Esophagus squamous epithelium (tissue), 5 donors: ENCODE results near the gene GPC3. TPM values are rescaled to one million over a fixed set of nuclear protein-coding genes. Genes with fewer than 3 reads are reported as not detected.

Source experiments
- DNase-seq: peaks from one replicate; lab custom pipeline; 2025; lab: John Stamatoyannopoulos, UW
- H3K27ac ChIP-seq, 4 donors: fragments of 200-600 bp; sonication (generic); one replicate each; pipeline ENCODE4 v1.5.1; 2016 to 2019; ENCODE audit warnings: mild to moderate bottlenecking in 1 of 4
- H3K27me3 ChIP-seq, 4 donors: fragments of 200-600 bp; sonication (generic); 1 replicate in 3 of 4; 2 replicates in 1 of 4; pipeline versions ENCODE4 v1.5.1 to v1.6.0; 2017 to 2021; ENCODE audit warnings: antibody characterized with exemption in 1 of 4
- H3K36me3 ChIP-seq, 3 donors: fragments of 200-600 bp; sonication (generic); one replicate each; pipeline ENCODE4 v1.5.1; 2016 to 2019
- H3K4me1 ChIP-seq, 3 donors: fragments of 200-600 bp; sonication (generic); one replicate each; pipeline ENCODE4 v1.5.1; 2017 to 2019
- H3K4me3 ChIP-seq, 4 donors: fragments of 200-600 bp; sonication (generic); 1 replicate in 3 of 4; 2 replicates in 1 of 4; pipeline ENCODE4 v1.5.1; 2016 to 2019; ENCODE audit warnings: mild to moderate bottlenecking in 2 of 4, moderate library complexity in 1 of 4
- H3K9me3 ChIP-seq, 3 donors: fragments of 200-600 bp; sonication (generic); one replicate each; pipeline ENCODE4 v1.5.1; 2016 to 2019
- CTCF ChIP-seq, 6 experiments: fragments of 450-650 bp in 4 of 6; fragments of 200-600 bp in 2 of 6; sonication (generic) in 2 of 6; IDR thresholded peaks; one replicate each; pipeline ENCODE4 v1.5.1; 2016 to 2019; ENCODE audit warnings: antibody characterized with exemption in 6 of 6, mild to moderate bottlenecking in 4 of 6, moderate library complexity in 4 of 6
- POLR2A ChIP-seq, 4 donors: fragments of 450-650 bp; IDR thresholded peaks; one replicate each; pipeline ENCODE4 v1.6.1; 2017; ENCODE audit warnings: antibody characterized with exemption in 4 of 4, mild to moderate bottlenecking in 4 of 4, moderate library complexity in 3 of 4
- WGBS, 2 donors: methylation state at CpG; one replicate each; pipeline ENCODE4 v1.1.5; 2018; 5-methylcytosine and 5-hydroxymethylcytosine counted together
- intact Hi-C: fragments of 100-400 bp; cut with DNase I; formaldehyde crosslinking; loops from one replicate; pipeline ENCODE4 v1.15.0; 2022
- total RNA-seq, 4 donors: library from RNA; depleted of rRNA; stranded (reverse); fragments of >200 nt; gene quantifications; one replicate each; pipeline ENCODE4 v1.1.0, GENCODE V29; 2016
- donor health status: DM: yes; HTN: yes; CAD: no.

GPC3 gene
- total RNA-seq, 4 donors from 2014 or later = 0.44 to 2.8 (median 1.7) TPM; not detected in 1

GRCh38 chrX:133654811-133655210 is 330.6 kb downstream of the GPC3 start:
- intact Hi-C loops = no loop called here
- H3K4me1 ChIP-seq = no peaks in the 10 kb centered on the region

GRCh38 chrX:133653358-133653757 is 332.0 kb downstream of the GPC3 start:
- TF ChIP-seq POLR2A (IDR thresholded peaks at IDR 0.05) (no peak), CTCF (IDR thresholded peaks at IDR 0.05) (no peak)
- DNase-seq = no peak
- Histone ChIP-seq H3K4me1 (no peaks in the 10 kb centered on the region), H3K27me3 (no peaks in the 10 kb centered on the region), H3K36me3 (no peaks in the 10 kb centered on the region), H3K9me3 (no peaks in the 10 kb centered on the region), H3K27ac (no peak overlapping the region), H3K4me3 (no peak overlapping the region)
- intact Hi-C loops = no loop called here
- WGBS, 2 donors = 36 to 79% methylated on average over 2 of the region's 2 CpGs

More at GRCh38 chrX:133654811-133655210, 330.6 kb downstream of the GPC3 start:
- Histone ChIP-seq H3K9me3 (no peaks in the 10 kb centered on the region), H3K36me3 (no peaks in the 10 kb centered on the region), H3K4me3 (no peak overlapping the region), H3K27me3 (no peaks in the 10 kb centered on the region), H3K27ac (no peak overlapping the region)
- no peak for DNase-seq
- TF ChIP-seq POLR2A (IDR thresholded peaks at IDR 0.05) (no peak), CTCF (IDR thresholded peaks at IDR 0.05) (no peak)

GRCh38 chrX:133652185-133652584 is 333.2 kb downstream of the GPC3 start:
- intact Hi-C loops = no loop called here
- WGBS, 2 donors = 83 to 89% methylated on average over 1 of the region's 1 CpG
- no peaks in the 10 kb centered on the region for H3K4me1 ChIP-seq

GRCh38 chrX:133650239-133650638 is 335.2 kb downstream of the GPC3 start:
- Histone ChIP-seq H3K9me3 (no peaks in the 10 kb centered on the region), H3K27me3 (no peaks in the 10 kb centered on the region), H3K4me3 (no peak overlapping the region), H3K36me3 (no peaks in the 10 kb centered on the region), H3K27ac (no peak overlapping the region), H3K4me1 (peaks cover 0 to 9% (median 0%) of the 10 kb centered on the region in 3 donors)
- intact Hi-C loops = no loop called here
- no peak for TF ChIP-seq POLR2A (IDR thresholded peaks at IDR 0.05)
- TF ChIP-seq CTCF (IDR thresholded peaks at IDR 0.05) = no peak
- no peak for DNase-seq
- WGBS, 2 donors = 23 to 40% methylated on average over 1 of the region's 1 CpG

More at GRCh38 chrX:133652185-133652584, 333.2 kb downstream of the GPC3 start:
- no peaks in the 10 kb centered on the region for H3K27me3 ChIP-seq
- H3K36me3 ChIP-seq = no peaks in the 10 kb centered on the region
- DNase-seq = no peak
- no peak overlapping the region for H3K27ac ChIP-seq
- no peaks in the 10 kb centered on the region for H3K9me3 ChIP-seq
- no peak overlapping the region for H3K4me3 ChIP-seq
- TF ChIP-seq CTCF (IDR thresholded peaks at IDR 0.05) = no peak
- no peak for TF ChIP-seq POLR2A (IDR thresholded peaks at IDR 0.05)

- TF ChIP-seq CTCF (IDR thresholded peaks at IDR 0.05) = no peak
- TF ChIP-seq POLR2A (IDR thresholded peaks at IDR 0.05) = no peak
- H3K4me1 ChIP-seq = peaks cover 0 to 9% (median 0%) of the 10 kb centered on the region in 3 donors
- H3K27me3 ChIP-seq = no peaks in the 10 kb centered on the region
- 45 to 83% methylated on average over 1 of the region's 1 CpG for WGBS, 2 donors
- no peaks in the 10 kb centered on the region for H3K9me3 ChIP-seq
- intact Hi-C loops = no loop called here
- H3K36me3 ChIP-seq = no peaks in the 10 kb centered on the region
- H3K27ac ChIP-seq = no peak overlapping the region
- no peak overlapping the region for H3K4me3 ChIP-seq
- DNase-seq = no peak
Measured at GRCh38 chrX:133649651-133650050, 335.7 kb downstream of the GPC3 start.
